T-helper 9 cell (primary cell): ENCODE results near the gene OR51G1.
"Not testable (repeated sequence)": the region's sequence is repeated elsewhere in the genome, so short reads cannot be mapped to it uniquely, and the experiment has no call there.

ENCODE experiments used
- DNase-seq: peaks from one replicate; pipeline ENCODE4 v3.0.0-alpha.2; 2020
- total RNA-seq, 2 donors: gene quantifications; one replicate each; lab custom pipeline; 2026; lab: John Stamatoyannopoulos, UW

The OR51G1 gene
- total RNA-seq = 0 reads per million in 2 donors

GRCh38 chr11:4924239-4924638, at the start of gene OR51G1:
OR51G1 (minus strand) TSS chr11:4924339; CDS start chr11:4924339, 0 bp downstream.
- DNase-seq = no peak

- DNase-seq = no peak
These were observed 38.7 kb upstream of the OR51G1 start for GRCh38 chr11:4962816-4963215.

GRCh38 chr11:4960877-4961276, 36.7 kb upstream of the OR51G1 start:
- no peak for DNase-seq

GRCh38 chr11:4957396-4957795, 33.3 kb upstream of the OR51G1 start:
- DNase-seq = no peak

GRCh38 chr11:4955613-4956012, 31.5 kb upstream of the OR51G1 start, which contains the start of gene OR51A2:
OR51A2 (minus strand) TSS chr11:4955713; CDS start chr11:4955713, 0 bp downstream.
- not testable (repeated sequence) for DNase-seq

- DNase-seq = no peak
These were observed 23.4 kb upstream of the OR51G1 start, which contains the start of gene OR51A4 for GRCh38 chr11:4947505-4947904. OR51A4 (minus strand) TSS chr11:4947605; CDS start chr11:4947100, 505 bp downstream.

GRCh38 chr11:4936745-4937144, 12.6 kb upstream of the OR51G1 start:
- DNase-seq = no peak

- no peak for DNase-seq
These were observed 8.6 kb upstream of the OR51G1 start for GRCh38 chr11:4932751-4933150.

- DNase-seq = no peak
These were observed 2.5 kb upstream of the OR51G1 start for GRCh38 chr11:4926608-4927007.

- no peak for DNase-seq
These were observed 1.8 kb downstream of the OR51G1 start for GRCh38 chr11:4922304-4922703.

- DNase-seq = no peak
These were observed 2.3 kb downstream of the OR51G1 start for GRCh38 chr11:4921796-4922195.

- no peak for DNase-seq
These were observed 4.9 kb downstream of the OR51G1 start, which contains the start of gene OR51G2 for GRCh38 chr11:4919250-4919649. OR51G2 (minus strand) TSS chr11:4919350; CDS start chr11:4915663, 3,687 bp downstream.

GRCh38 chr11:4916581-4916980, 7.6 kb downstream of the OR51G1 start:
- no peak for DNase-seq

- DNase-seq = no peak
These were observed 20.7 kb downstream of the OR51G1 start, which contains the start of gene OR51A7 for GRCh38 chr11:4903484-4903883. OR51A7 (plus strand) TSS chr11:4903783; CDS start chr11:4907370, 3,587 bp downstream.

GRCh38 chr11:4891996-4892640, 32.0 kb downstream of the OR51G1 start:
- DNase-seq = no peak

- DNase-seq = no peak
These were observed 33.9 kb downstream of the OR51G1 start for GRCh38 chr11:4890279-4890678.

GRCh38 chr11:4887591-4887990, 36.5 kb downstream of the OR51G1 start:
- DNase-seq = no peak

- DNase-seq = no peak
These were observed 38.0 kb downstream of the OR51G1 start for GRCh38 chr11:4886186-4886585.

GRCh38 chr11:4884361-4884760, 39.8 kb downstream of the OR51G1 start:
- DNase-seq = no peak

- no peak for DNase-seq
These were observed 41.6 kb downstream of the OR51G1 start for GRCh38 chr11:4882543-4882942.

- no peak for DNase-seq
These were observed 42.2 kb downstream of the OR51G1 start, which contains the start of gene OR51T1 for GRCh38 chr11:4881860-4882500. OR51T1 (plus strand) TSS chr11:4881900; CDS start chr11:4881900, 0 bp downstream.

- no peak for DNase-seq
These were observed 43.0 kb downstream of the OR51G1 start for GRCh38 chr11:4881188-4881587.
